Neural progenitor cell (in vitro differentiated cells): ENCODE measurements around the gene TMEM164. TPM values are rescaled to one million over a fixed set of nuclear protein-coding genes. Genes with fewer than 3 reads are reported as not detected.

ENCODE experiments used
- DNase-seq: peaks from one replicate; pipeline ENCODE4 v3.0.0-alpha.2; 2016; ENCODE audit warnings: low spot score
- H2AFZ ChIP-seq: fragments of 200-600 bp; sonication (generic); replicated peaks from 2 replicates; pipeline ENCODE4 v1.6.1; 2016; ENCODE audit warnings: antibody characterized with exemption
- H3F3A ChIP-seq: fragments of 200-600 bp; sonication (generic); 2 replicates; pipeline ENCODE4 v1.6.1; 2016; ENCODE audit warnings: antibody characterized with exemption, low read depth
- H3K27ac ChIP-seq: fragments of 200-600 bp; sonication (generic); 2 replicates; pipeline ENCODE4 v1.5.1; 2016; ENCODE audit warnings: mild to moderate bottlenecking
- H3K27me3 ChIP-seq: fragments of 200-600 bp; sonication (generic); 2 replicates; pipeline ENCODE4 v1.6.1; 2016; ENCODE audit warnings: mild to moderate bottlenecking, moderate library complexity
- H3K36me3 ChIP-seq: fragments of 200-600 bp; sonication (generic); 2 replicates; pipeline ENCODE4 v1.5.1; 2016
- H3K4me1 ChIP-seq: fragments of 200-600 bp; sonication (generic); 2 replicates; pipeline ENCODE4 v1.6.1; 2016; ENCODE audit warnings: mixed run types
- H3K4me2 ChIP-seq: fragments of 200-600 bp; sonication (generic); 2 replicates; pipeline ENCODE4 v1.6.1; 2016
- H3K4me3 ChIP-seq: fragments of 200-600 bp; sonication (generic); 2 replicates; pipeline ENCODE4 v1.5.1; 2016
- H3K79me2 ChIP-seq: fragments of 200-600 bp; sonication (generic); 2 replicates; pipeline ENCODE4 v1.6.1; 2016; ENCODE audit warnings: low read depth
- H3K9ac ChIP-seq: fragments of 200-600 bp; sonication (generic); 2 replicates; pipeline ENCODE4 v1.6.1; 2016
- H3K9me3 ChIP-seq: fragments of 200-600 bp; sonication (generic); 2 replicates; pipeline ENCODE4 v1.5.1; 2016; ENCODE audit warnings: low read depth
- H4K20me1 ChIP-seq: fragments of 200-600 bp; sonication (generic); 2 replicates; pipeline ENCODE4 v1.6.1; 2016; ENCODE audit warnings: low read depth
- H3K27ac Mint-ChIP-seq: 3 replicates; pipeline ENCODE4 v1.8.0; 2021; ENCODE audit warnings: mixed read lengths
- H3K27me3 Mint-ChIP-seq: 2 replicates; pipeline ENCODE4 v1.8.0; 2022; ENCODE audit warnings: low read depth, mild to moderate bottlenecking, inconsistent platforms, moderate library complexity, mixed read lengths; ENCODE audit not compliant: insufficient read depth
- H3K36me3 Mint-ChIP-seq: 3 replicates; pipeline ENCODE4 v1.8.0; 2021; ENCODE audit warnings: mixed read lengths
- H3K4me1 Mint-ChIP-seq: 3 replicates; pipeline ENCODE4 v1.8.0; 2021; ENCODE audit warnings: mixed read lengths
- H3K4me3 Mint-ChIP-seq: 3 replicates; pipeline ENCODE4 v1.8.0; 2021; ENCODE audit warnings: mild to moderate bottlenecking, moderate library complexity, mixed read lengths
- H3K9me3 Mint-ChIP-seq: 3 replicates; pipeline ENCODE4 v1.8.0; 2020; ENCODE audit warnings: mixed read lengths
- CTCF ChIP-seq: fragments of 200-600 bp; sonication (generic); IDR thresholded peaks from 2 replicates; pipeline ENCODE4 v1.5.1; 2017; ENCODE audit warnings: antibody characterized with exemption, mild to moderate bottlenecking
- EZH2 ChIP-seq: fragments of 200-600 bp; sonication (generic); IDR thresholded peaks from 2 replicates; pipeline ENCODE4 v1.6.1; 2017; ENCODE audit warnings: antibody characterized with exemption, mild to moderate bottlenecking, moderate library complexity
- EZH2phosphoT487 ChIP-seq: fragments of 200-600 bp; sonication (generic); IDR thresholded peaks from 2 replicates; pipeline ENCODE4 v1.6.1; 2017; ENCODE audit warnings: antibody characterized with exemption
- total RNA-seq: library from RNA; depleted of rRNA; stranded (reverse); fragments of >200 nt; gene quantifications from 2 replicates; pipeline ENCODE4 v1.2.3, GENCODE V29; 2015; ENCODE audit warnings: low replicate concordance

TMEM164 gene
- total RNA-seq, 1 donor from 2014 or later, result 15.5 TPM

- H4K20me1 ChIP-seq, result peaks cover 21% of the 10 kb centered on the region
- H3K9ac ChIP-seq, result no peak overlapping the region
- H3K27me3 ChIP-seq, result peaks cover 8% of the 10 kb centered on the region
- Mint-ChIP-seq H3K4me1 (peaks cover 73% of the 10 kb centered on the region), H3K36me3 (peaks cover 5% of the 10 kb centered on the region), H3K27me3 (no peaks in the 10 kb centered on the region), H3K9me3 (peaks cover under 1% of the 10 kb centered on the region), H3K27ac (no peak overlapping the region), H3K4me3 (no peak overlapping the region)
- H3K27ac ChIP-seq, result no peak overlapping the region
- H3K36me3 ChIP-seq, result no peaks in the 10 kb centered on the region
- no peak overlapping the region for H3K4me2 ChIP-seq
- no peaks in the 10 kb centered on the region for H3K9me3 ChIP-seq
- no peak for TF ChIP-seq CTCF
- TF ChIP-seq EZH2phosphoT487, result no peak
- H3F3A ChIP-seq, result no peaks in the 10 kb centered on the region
- no peak overlapping the region for H2AFZ ChIP-seq
- no peak overlapping the region for H3K4me3 ChIP-seq
- no peak for DNase-seq
- H3K4me1 ChIP-seq, result peaks cover 25% of the 10 kb centered on the region
- H3K79me2 ChIP-seq, result no peaks in the 10 kb centered on the region
Observed at GRCh38 chrX:110043506-110043905, 40.6 kb downstream of the TMEM164 start.

- peaks cover 1% of the 10 kb centered on the region for H3F3A ChIP-seq
- peaks cover 8% of the 10 kb centered on the region for H3K27me3 ChIP-seq
- no peaks in the 10 kb centered on the region for H3K9me3 Mint-ChIP-seq
- H2AFZ ChIP-seq, result no peak overlapping the region
- no peak overlapping the region for H3K4me2 ChIP-seq
- no peak overlapping the region for H3K9ac ChIP-seq
- no peak for DNase-seq
- H3K27ac ChIP-seq, result no peak overlapping the region
- no peak overlapping the region for H3K4me3 Mint-ChIP-seq
- peaks cover 75% of the 10 kb centered on the region for H3K4me1 Mint-ChIP-seq
- no peak overlapping the region for H3K4me3 ChIP-seq
- no peaks in the 10 kb centered on the region for H3K36me3 ChIP-seq
- peak overlapping the region; percentile 17 for H3K27ac Mint-ChIP-seq
- H3K79me2 ChIP-seq, result no peaks in the 10 kb centered on the region
- TF ChIP-seq EZH2 (no peak), CTCF (no peak), EZH2phosphoT487 (no peak)
- peaks cover 31% of the 10 kb centered on the region for H3K4me1 ChIP-seq
- H3K36me3 Mint-ChIP-seq, result peaks cover 4% of the 10 kb centered on the region
- H3K9me3 ChIP-seq, result no peaks in the 10 kb centered on the region
- H3K27me3 Mint-ChIP-seq, result no peaks in the 10 kb centered on the region
- H4K20me1 ChIP-seq, result peaks cover 21% of the 10 kb centered on the region
Observed at GRCh38 chrX:110044346-110045249, 41.7 kb downstream of the TMEM164 start.

GRCh38 chrX:110045421-110045820, 42.5 kb downstream of the TMEM164 start:
- Mint-ChIP-seq H3K4me1 (peaks cover 75% of the 10 kb centered on the region), H3K27me3 (no peaks in the 10 kb centered on the region), H3K4me3 (no peak overlapping the region), H3K27ac (peak overlapping the region; percentile 27), H3K36me3 (peaks cover 4% of the 10 kb centered on the region), H3K9me3 (no peaks in the 10 kb centered on the region)
- Histone ChIP-seq H2AFZ (no peak overlapping the region), H3K27ac (no peak overlapping the region), H3K79me2 (no peaks in the 10 kb centered on the region), H3F3A (peaks cover 10% of the 10 kb centered on the region), H3K9me3 (no peaks in the 10 kb centered on the region), H3K4me3 (no peak overlapping the region), H3K36me3 (no peaks in the 10 kb centered on the region), H3K27me3 (peaks cover 8% of the 10 kb centered on the region), H4K20me1 (peaks cover 21% of the 10 kb centered on the region), H3K4me1 (peaks cover 33% of the 10 kb centered on the region), H3K9ac (no peak overlapping the region), H3K4me2 (no peak overlapping the region)
- TF ChIP-seq EZH2phosphoT487 (no peak), EZH2 (no peak), CTCF (no peak)
- DNase-seq, result no peak
